Myocyte (in vitro differentiated cells): ENCODE results near the gene ICE2. TPM values are rescaled to one million over a fixed set of nuclear protein-coding genes. Genes with fewer than 3 reads are reported as not detected.

Experiments used
- DNase-seq: peaks from one replicate; pipeline ENCODE4 v3.0.0-alpha.2; 2012; ENCODE audit warnings: low read depth
- total RNA-seq: library from RNA; depleted of rRNA; stranded (reverse); fragments of >200 nt; gene quantifications from 2 replicates; pipeline ENCODE4 v1.2.3, GENCODE V29; 2014

The ICE2 gene
- total RNA-seq, 1 donor from 2014 or later = 12.6 TPM

DNA sequence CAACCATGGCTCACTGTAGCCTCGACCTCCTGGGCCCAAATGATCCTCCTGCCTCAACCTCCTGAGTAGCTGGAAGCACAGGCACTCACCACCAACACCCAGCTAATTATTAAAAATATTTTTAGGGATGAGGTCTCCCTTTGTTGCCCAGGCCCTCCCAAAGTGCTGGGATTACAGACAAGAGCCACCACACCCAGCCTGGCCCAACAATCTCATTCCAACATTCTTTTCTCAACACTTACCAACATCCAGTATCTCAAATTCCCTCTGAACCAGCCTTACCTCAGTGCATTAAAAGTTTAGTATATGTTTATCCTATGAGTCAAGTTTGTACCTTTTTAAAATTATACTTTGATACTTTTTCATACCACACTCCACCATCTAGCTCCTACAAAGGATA is 106.2 kb downstream of the ICE2 start:
- DNase-seq = peak; percentile 78

DNA sequence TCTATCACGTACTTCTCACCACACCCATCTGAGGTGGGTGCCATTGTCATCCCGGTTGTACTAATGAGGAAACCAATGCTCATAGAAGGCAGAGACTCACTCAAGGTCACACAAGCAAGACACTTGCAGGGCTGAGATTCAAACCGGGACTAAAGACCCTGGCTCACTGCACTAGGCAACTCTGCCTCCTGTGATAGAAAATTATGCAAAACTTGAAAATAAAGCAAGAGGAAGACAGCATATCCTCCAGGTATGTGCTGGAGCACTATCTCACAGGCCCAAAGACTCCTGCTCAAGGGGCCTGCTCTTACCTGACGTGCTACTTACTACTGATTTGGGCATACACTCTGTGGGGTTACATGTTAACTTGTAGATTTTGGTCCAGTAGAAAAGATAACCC is 106.7 kb downstream of the ICE2 start:
- DNase-seq = no peak

DNA sequence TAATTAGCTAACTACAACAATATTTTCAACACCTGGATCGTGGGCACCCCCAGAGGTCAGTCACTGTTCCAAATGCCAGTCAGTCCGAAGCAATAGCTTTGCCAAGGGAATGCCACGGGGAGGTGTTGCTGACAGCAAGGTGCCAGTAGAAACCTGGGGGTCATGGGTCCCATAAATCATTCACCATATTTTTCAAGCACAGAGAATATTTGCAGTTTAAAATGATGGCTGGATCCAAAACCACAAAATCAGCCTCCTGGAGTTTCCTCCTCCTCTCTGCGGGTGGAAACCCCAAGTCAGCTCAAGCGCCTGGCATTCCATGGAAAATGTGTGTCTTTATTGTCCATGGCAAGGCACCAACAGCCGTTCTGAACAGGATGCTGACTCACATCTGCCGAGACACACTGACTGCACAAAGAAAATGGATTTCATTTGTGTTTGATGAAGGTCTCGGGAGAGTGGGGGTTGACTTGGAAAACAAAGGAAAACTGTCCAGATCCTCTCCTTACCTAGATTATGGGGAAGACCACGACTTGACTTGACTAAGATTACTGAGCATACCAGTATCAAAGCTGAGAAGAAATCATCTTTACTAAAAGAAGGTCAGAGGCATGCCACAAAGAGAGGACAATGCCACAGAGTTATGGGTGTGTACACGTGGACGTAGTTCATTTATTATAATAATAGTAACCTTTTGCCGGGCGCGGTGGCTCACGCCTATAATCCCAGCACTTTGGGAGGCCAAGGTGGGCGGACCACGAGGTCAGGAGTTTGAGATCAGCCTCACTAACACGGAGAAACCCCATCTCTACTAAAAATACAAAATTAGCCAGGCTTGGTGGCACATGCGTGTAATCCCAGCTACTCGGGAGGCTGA is 107.5 kb downstream of the ICE2 start:
- peak; percentile 96 for DNase-seq

DNA sequence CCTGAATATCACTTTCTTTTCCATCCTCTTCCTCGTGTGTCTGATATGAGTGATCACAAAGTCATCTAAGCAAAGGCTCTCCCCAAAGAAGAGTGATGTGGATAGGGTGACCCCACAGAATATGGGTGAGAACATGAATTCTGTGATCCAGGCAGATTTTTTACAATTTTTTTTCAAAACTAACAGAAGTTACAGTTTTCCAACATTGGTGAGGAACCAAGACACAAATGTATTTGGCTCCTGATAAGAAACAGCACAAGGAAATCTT is 108.1 kb downstream of the ICE2 start:
- no peak for DNase-seq

DNA sequence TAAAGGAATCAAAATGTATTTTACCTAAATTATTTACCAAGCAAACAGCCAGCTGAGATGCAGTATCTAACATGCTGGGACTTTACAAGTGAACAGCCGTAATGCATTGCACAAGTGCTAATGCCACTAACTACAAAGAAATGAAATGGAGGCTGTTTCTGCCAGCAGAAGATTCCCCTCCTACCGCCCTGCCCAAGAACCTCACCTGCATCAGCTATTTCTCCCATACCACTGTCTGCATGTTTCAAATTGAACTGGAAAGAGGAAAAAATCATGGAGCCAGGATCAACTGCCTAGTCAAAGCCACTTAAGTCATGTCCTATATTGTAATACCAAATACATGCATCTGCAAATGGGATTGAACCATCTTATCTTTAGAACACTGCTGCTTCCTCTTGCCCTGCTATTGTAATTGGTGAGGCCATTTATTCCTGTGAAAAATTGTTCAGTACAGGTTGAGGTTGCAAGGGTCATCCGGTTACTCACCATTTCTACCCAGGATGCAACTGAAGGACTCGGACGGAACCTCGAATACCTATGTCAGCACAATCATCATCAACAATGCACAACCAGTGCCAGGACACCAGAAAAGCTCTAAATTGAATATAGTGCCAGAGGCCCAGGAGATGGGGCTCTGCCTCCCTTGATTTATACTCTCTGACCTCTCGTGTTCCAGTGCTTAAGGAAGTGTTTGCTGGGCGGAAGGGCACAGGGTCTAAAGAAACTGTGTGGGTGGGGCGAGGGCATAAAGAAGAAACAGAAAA is 108.7 kb downstream of the ICE2 start:
- no peak for DNase-seq

DNA sequence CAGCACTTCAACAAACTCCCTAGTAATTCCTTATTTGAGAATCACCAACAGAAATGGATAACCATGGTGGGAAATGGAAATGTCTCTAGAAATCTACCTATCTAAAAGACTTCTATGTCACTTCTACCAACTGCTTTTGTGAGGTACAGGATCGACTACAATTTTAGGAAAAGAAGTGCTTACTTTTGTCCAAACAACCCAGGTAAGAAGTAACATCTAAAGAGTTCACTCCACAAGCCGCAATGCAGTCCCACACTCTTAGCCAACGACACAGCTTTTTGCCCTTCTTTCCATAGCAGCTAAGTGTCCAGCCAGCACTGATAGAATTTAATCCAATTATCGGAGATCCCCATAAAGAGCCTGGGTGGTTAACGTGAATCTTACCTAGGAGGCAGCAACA is 109.2 kb downstream of the ICE2 start:
- no peak for DNase-seq

Other genes starting within 250 kb of the ICE2 start
- gene ANXA2, start 81.2 kb downstream of the ICE2 start, total RNA-seq = 1,048 and 1,291 TPM in 2 replicates